Osteoblast (primary cell): Measurements from ENCODE around the gene SLC15A5. TPM values are rescaled to one million over a fixed set of nuclear protein-coding genes. Genes with fewer than 3 reads are reported as not detected.

Source experiments
- DNase-seq: peaks from one replicate; pipeline ENCODE4 v3.0.0; 2011; ENCODE audit warnings: low spot score, mixed read lengths; ENCODE audit not compliant: insufficient read length; ENCODE audit errors: missing footprints
- H2AFZ ChIP-seq: 2 replicates; pipeline ENCODE4 v1.6.0; 2011; ENCODE audit warnings: mild to moderate bottlenecking, low read length
- H3K27ac ChIP-seq: 2 replicates; pipeline ENCODE4 v1.5.1; 2011; ENCODE audit warnings: mild to moderate bottlenecking, low read depth, low read length, moderate library complexity
- H3K27me3 ChIP-seq: 2 replicates; pipeline ENCODE4 v1.6.0; 2012; ENCODE audit warnings: mild to moderate bottlenecking, control low read depth, inconsistent platforms, low read length, moderate library complexity; ENCODE audit not compliant: insufficient read depth
- H3K36me3 ChIP-seq: 2 replicates; pipeline ENCODE4 v1.5.1; 2011; ENCODE audit warnings: mild to moderate bottlenecking, low read length, control low read depth, moderate library complexity; ENCODE audit not compliant: insufficient read depth
- H3K4me1 ChIP-seq: 2 replicates; pipeline ENCODE4 v1.5.1; 2011; ENCODE audit warnings: mild to moderate bottlenecking, low read length, control low read depth, moderate library complexity; ENCODE audit not compliant: insufficient read depth
- H3K4me2 ChIP-seq: 2 replicates; pipeline ENCODE4 v1.6.0; 2011; ENCODE audit warnings: mild to moderate bottlenecking, low read length; ENCODE audit not compliant: insufficient read depth
- H3K4me3 ChIP-seq: fragments of 200-600 bp; sonication (generic); 3 replicates; pipeline ENCODE4 v1.5.1; 2012; ENCODE audit warnings: mild to moderate bottlenecking, low read length, inconsistent platforms; ENCODE audit not compliant: insufficient read depth
- H3K79me2 ChIP-seq: 2 replicates; pipeline ENCODE4 v1.6.0; 2012; ENCODE audit warnings: mild to moderate bottlenecking, low read length, control low read depth, inconsistent platforms; ENCODE audit not compliant: insufficient read depth
- H3K9me3 ChIP-seq: 2 replicates; pipeline ENCODE4 v1.5.1; 2011; ENCODE audit warnings: low read depth, low read length, control low read depth
- H4K20me1 ChIP-seq: 2 replicates; pipeline ENCODE4 v1.6.0; 2012; ENCODE audit warnings: mild to moderate bottlenecking, low read length, control low read depth; ENCODE audit not compliant: insufficient read depth
- CTCF ChIP-seq: IDR thresholded peaks from 2 replicates; pipeline ENCODE4 v1.5.1; 2011; ENCODE audit warnings: mild to moderate bottlenecking, low read depth, low read length, moderate library complexity; ENCODE audit errors: extremely low read depth
- total RNA-seq: library from RNA; depleted of rRNA; stranded (reverse); fragments of >200 nt; gene quantifications from 2 replicates; pipeline ENCODE4 v1.2.3, GENCODE V29; 2012

Gene SLC15A5
- total RNA-seq, 1 donor: not detected

GRCh38 chr12:16297521-16297920 is 20.0 kb upstream of the SLC15A5 start:
- Histone ChIP-seq H3K4me3 (no peak overlapping the region), H3K27me3 (no peaks in the 10 kb centered on the region), H3K9me3 (no peaks in the 10 kb centered on the region), H3K4me2 (no peak overlapping the region), H2AFZ (no peak overlapping the region), H3K27ac (no peak overlapping the region), H3K36me3 (no peaks in the 10 kb centered on the region), H3K79me2 (no peaks in the 10 kb centered on the region), H4K20me1 (no peaks in the 10 kb centered on the region), H3K4me1 (peaks cover 13% of the 10 kb centered on the region)
- DNase-seq: no peak
- TF ChIP-seq CTCF: no peak

DNA sequence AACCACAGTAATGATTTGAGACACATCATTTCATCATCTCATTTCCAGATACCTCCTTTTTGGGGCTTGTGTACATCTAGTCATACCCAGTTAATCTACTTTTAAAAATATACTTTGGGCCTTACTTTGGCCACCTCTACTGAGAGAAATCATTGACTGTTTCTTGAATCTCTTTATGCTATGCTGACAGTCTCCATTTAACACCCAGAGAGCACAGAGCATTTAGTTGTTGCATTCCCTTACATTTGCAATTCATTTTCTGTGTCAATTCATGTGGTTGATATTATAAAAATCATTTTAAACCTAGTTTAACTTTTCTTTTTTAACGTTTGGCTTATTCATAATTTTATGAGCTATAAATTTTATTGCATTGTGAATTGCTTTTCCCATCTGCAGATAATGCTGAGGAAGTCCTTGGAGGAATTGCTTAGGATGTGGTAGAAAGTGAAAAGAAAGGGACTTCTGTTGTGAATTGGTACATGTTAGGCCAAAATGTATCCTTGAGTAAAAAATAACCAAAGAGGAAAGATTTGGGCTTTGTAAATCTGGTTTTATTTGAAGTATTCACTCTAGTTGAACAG is 17.0 kb upstream of the SLC15A5 start:
- TF ChIP-seq CTCF: no peak

GRCh38 chr12:16291032-16291431 is 13.5 kb upstream of the SLC15A5 start:
- Histone ChIP-seq H3K4me3 (no peak overlapping the region), H3K36me3 (no peaks in the 10 kb centered on the region), H3K4me1 (no peaks in the 10 kb centered on the region), H3K79me2 (no peaks in the 10 kb centered on the region), H3K9me3 (no peaks in the 10 kb centered on the region), H4K20me1 (no peaks in the 10 kb centered on the region), H3K4me2 (no peak overlapping the region), H2AFZ (no peak overlapping the region), H3K27me3 (no peaks in the 10 kb centered on the region), H3K27ac (no peak overlapping the region)
- DNase-seq: no peak
- no peak for TF ChIP-seq CTCF

More for the DNA sequence above, 17.0 kb upstream of the SLC15A5 start:
- H3K4me2 ChIP-seq: no peak overlapping the region
- DNase-seq: no peak
- no peak overlapping the region for H3K4me3 ChIP-seq
- H3K27me3 ChIP-seq: no peaks in the 10 kb centered on the region
- no peaks in the 10 kb centered on the region for H3K36me3 ChIP-seq
- H2AFZ ChIP-seq: no peak overlapping the region
- H3K9me3 ChIP-seq: no peaks in the 10 kb centered on the region
- H3K4me1 ChIP-seq: peaks cover under 1% of the 10 kb centered on the region
- H3K79me2 ChIP-seq: no peaks in the 10 kb centered on the region
- no peak overlapping the region for H3K27ac ChIP-seq
- H4K20me1 ChIP-seq: no peaks in the 10 kb centered on the region

GRCh38 chr12:16285586-16285985 is 8.1 kb upstream of the SLC15A5 start:
- Histone ChIP-seq H2AFZ (no peak overlapping the region), H3K79me2 (no peaks in the 10 kb centered on the region), H3K4me2 (no peak overlapping the region), H3K27me3 (no peaks in the 10 kb centered on the region), H4K20me1 (no peaks in the 10 kb centered on the region), H3K27ac (no peak overlapping the region), H3K36me3 (no peaks in the 10 kb centered on the region), H3K4me1 (no peaks in the 10 kb centered on the region), H3K9me3 (no peaks in the 10 kb centered on the region), H3K4me3 (no peak overlapping the region)
- DNase-seq: no peak
- no peak for TF ChIP-seq CTCF
